ACC112 (cell line): ENCODE measurements around the gene SEL1L.
"Not testable (repeated sequence)": the region's sequence is repeated elsewhere in the genome, so short reads cannot be mapped to it uniquely, and the experiment has no call there.

ENCODE experiments used
- H2AFZ ChIP-seq: fragments of 200-600 bp; sonication (generic); one replicate; pipeline ENCODE4 v1.6.0; 2017; ENCODE audit warnings: antibody characterized with exemption, low read length; ENCODE audit not compliant: unreplicated experiment
- H3K27ac ChIP-seq: fragments of 200-600 bp; sonication (generic); 2 replicates; pipeline ENCODE4 v1.5.1; 2014; ENCODE audit warnings: low read depth, mild to moderate bottlenecking, antibody characterized with exemption, low read length, moderate library complexity
- H3K27me3 ChIP-seq: fragments of 200-600 bp; sonication (generic); 2 replicates; pipeline ENCODE4 v1.6.1; 2014; ENCODE audit warnings: mild to moderate bottlenecking, antibody characterized with exemption, low read length, moderate library complexity, mixed read lengths; ENCODE audit not compliant: insufficient read depth
- H3K36me3 ChIP-seq: fragments of 200-600 bp; sonication (generic); 2 replicates; pipeline ENCODE4 v1.6.1; 2016; ENCODE audit warnings: mild to moderate bottlenecking, antibody characterized with exemption, low read length, moderate library complexity, mixed read lengths; ENCODE audit not compliant: insufficient read depth
- H3K4me1 ChIP-seq: fragments of 200-600 bp; sonication (generic); one replicate; pipeline ENCODE4 v1.6.1; 2016; ENCODE audit warnings: low read length, mixed read lengths; ENCODE audit not compliant: insufficient read depth, unreplicated experiment, control insufficient read depth
- H3K4me3 ChIP-seq: fragments of 200-600 bp; sonication (generic); 2 replicates; pipeline ENCODE4 v1.5.1; 2014; ENCODE audit warnings: mild to moderate bottlenecking, low read depth, low read length
- H3K79me2 ChIP-seq: fragments of 200-600 bp; sonication (generic); one replicate; pipeline ENCODE4 v1.6.0; 2016; ENCODE audit warnings: low read length; ENCODE audit not compliant: control insufficient read depth, unreplicated experiment, insufficient read depth

The SEL1L gene

DNA sequence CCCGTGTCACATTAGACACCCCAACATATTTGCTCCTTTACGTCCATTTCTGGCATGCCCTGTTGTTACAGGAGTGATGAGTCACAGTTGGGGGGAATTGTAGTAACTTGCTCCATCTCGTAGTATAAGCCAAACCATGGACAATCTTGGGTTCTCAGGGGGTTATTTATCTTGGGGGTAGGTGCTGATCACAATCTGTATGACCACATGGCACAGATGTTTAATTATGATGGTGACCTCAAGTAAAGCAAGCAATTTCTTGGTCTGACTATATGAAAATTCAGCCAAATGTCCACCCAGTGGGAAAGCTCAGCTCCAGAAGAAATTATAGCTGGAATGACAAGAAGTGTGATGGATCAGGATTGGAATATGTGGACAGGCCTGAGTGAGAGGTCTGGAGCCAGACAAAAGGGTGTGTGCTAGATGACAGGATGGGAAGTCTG, 101.4 kb downstream of the SEL1L start:
- Histone ChIP-seq H3K79me2 (no peaks in the 10 kb centered on the region), H3K27ac (no peak overlapping the region), H3K27me3 (peaks cover 78% of the 10 kb centered on the region), H3K4me1 (peaks cover 2% of the 10 kb centered on the region), H2AFZ (no peak overlapping the region), H3K36me3 (no peaks in the 10 kb centered on the region), H3K4me3 (no peak overlapping the region)

DNA sequence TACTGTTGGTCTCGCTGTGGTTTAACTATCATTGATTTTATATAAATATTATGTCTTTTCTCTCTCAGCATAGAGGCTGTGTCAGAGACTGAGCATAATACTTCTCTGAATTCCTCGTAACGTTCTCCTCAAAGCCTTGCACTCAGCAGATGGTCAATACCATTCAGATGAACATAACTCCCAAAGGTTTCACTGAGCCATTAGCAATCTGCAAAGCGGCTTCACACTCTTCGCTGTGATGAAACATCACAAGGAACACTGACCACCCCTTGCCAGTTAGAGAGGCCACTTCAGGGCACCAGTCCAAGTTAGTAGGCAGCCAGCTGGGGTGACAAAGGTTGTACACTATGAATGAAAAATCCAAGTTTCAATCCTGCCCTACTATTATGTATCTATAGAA, 103.4 kb downstream of the SEL1L start:
- Histone ChIP-seq H3K4me1 (no peaks in the 10 kb centered on the region), H3K27ac (no peak overlapping the region), H3K79me2 (no peaks in the 10 kb centered on the region), H2AFZ (no peak overlapping the region), H3K4me3 (no peak overlapping the region), H3K27me3 (peaks cover 79% of the 10 kb centered on the region), H3K36me3 (no peaks in the 10 kb centered on the region)

DNA sequence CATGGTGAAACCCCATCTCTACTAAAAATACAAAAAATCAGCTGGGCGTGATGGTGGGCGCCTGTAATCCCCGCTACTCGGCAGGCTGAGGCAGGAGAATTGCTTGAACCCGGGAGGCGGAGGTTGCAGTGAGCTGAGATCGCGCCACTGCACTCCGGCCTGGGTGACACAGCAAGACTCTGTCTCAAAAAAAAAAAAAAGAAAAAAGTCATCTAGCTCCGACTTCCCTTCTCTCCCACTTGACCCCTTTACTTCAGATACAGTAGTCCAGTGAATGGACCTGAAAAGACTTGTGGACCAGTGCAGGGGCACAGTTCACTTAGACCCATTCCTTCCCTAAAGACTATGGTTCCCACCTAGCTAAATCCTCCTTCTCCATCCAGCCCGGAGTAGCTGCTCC, 103.9 kb downstream of the SEL1L start:
- not testable (repeated sequence) for H3K4me1 ChIP-seq, H3K79me2 ChIP-seq, H2AFZ ChIP-seq, H3K4me3 ChIP-seq, H3K36me3 ChIP-seq, H3K27ac ChIP-seq
- peaks cover 74% of the 10 kb centered on the region for H3K27me3 ChIP-seq

DNA sequence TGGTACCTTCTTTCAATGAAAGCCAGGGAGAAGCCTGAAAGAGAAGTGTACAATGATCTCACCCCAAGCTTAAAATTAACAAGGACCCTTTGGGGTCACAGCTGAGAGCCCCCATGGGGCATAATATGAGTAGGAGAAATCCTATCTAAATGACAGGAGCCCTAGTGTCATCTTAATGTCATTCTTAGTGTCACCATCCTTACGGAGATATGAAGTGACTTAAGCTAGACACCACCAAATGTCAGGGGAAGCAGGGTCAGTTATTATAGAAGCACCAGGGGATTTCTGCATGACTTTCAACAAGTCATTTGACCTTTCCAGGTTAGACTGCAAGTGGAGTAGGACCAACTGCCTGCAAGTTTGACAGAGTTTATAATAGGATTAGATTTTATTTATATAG, 104.6 kb downstream of the SEL1L start:
- Histone ChIP-seq H3K36me3 (no peaks in the 10 kb centered on the region), H3K4me1 (no peaks in the 10 kb centered on the region), H2AFZ (no peak overlapping the region), H3K79me2 (no peaks in the 10 kb centered on the region), H3K27me3 (peaks cover 67% of the 10 kb centered on the region), H3K27ac (no peak overlapping the region), H3K4me3 (no peak overlapping the region)

DNA sequence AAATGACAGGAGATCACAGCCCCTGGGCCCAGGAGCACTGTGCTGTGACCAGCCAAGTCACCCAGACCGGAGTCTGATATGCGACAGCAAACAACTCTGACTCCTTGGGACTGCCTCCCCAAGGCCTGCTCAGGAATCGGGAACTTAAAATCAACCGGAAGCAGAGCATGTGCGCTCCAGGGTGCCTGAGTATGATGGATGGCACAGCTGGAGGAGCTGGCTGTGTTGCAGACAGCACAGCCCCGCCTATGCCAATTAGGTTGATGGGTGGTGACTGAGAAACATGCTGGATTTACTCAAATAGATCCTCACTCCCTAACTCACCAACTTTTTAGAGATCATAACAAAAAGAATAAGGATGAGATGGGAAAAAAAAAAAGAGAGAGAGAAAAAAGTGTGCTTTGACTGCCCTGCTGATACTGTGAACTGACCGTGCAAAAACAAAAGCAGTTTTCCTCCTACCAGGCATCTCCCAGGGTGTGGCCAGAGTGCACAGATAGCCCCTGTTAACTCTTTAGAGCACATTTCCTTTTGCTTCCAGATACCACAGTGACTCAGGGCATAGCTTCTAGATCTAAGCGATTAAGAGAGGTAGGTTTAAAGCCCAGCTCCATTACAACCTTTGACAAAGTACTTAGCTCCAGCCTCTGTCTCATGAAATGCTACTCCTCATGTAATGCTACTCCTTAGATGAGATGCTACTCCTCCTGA, 106.2 kb downstream of the SEL1L start:
- no peak overlapping the region for H3K4me3 ChIP-seq
- no peak overlapping the region for H3K27ac ChIP-seq
- H3K36me3 ChIP-seq, result no peaks in the 10 kb centered on the region
- H2AFZ ChIP-seq, result no peak overlapping the region
- no peaks in the 10 kb centered on the region for H3K79me2 ChIP-seq
- no peaks in the 10 kb centered on the region for H3K4me1 ChIP-seq
- peaks cover 51% of the 10 kb centered on the region for H3K27me3 ChIP-seq

DNA sequence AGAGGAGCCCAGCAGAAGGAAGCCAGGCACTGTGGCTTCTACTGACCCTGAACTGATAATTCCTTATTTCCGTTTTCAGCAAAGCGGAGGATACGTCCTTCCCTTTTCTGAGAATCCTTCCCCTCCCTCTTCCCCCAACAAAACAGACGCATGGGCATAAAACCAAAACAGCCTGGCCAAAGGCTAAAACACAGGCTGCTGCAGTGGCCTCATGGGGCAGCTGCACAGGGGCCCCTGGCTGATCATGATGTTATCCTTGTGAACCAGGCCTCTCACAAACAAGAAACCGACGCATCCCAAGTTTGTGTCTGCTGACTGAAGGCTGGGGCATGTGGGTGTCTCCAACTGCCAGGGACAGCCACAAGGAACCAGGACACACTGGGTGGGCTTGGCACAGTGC, 110.1 kb downstream of the SEL1L start:
- Histone ChIP-seq H2AFZ (no peak overlapping the region), H3K36me3 (no peaks in the 10 kb centered on the region), H3K4me3 (no peak overlapping the region), H3K27ac (no peak overlapping the region), H3K79me2 (no peaks in the 10 kb centered on the region), H3K4me1 (no peaks in the 10 kb centered on the region), H3K27me3 (peaks cover 30% of the 10 kb centered on the region)
